Spleen (tissue), 11 donors: ENCODE data around the gene GPR183. TPM values are rescaled to one million over a fixed set of nuclear protein-coding genes. Genes with fewer than 3 reads are reported as not detected.
"Not testable (repeated sequence)": the region's sequence is repeated elsewhere in the genome, so short reads cannot be mapped to it uniquely, and the experiment has no call there.

ENCODE experiments used
- DNase-seq: peaks from one replicate; pipeline ENCODE4 v3.0.0-alpha.2; 2020
- H3K27ac ChIP-seq, 8 donors: fragments of 200-600 bp; sonication (generic) in 7 of 8; 1 replicate in 4 of 8; 2 replicates in 4 of 8; pipeline versions ENCODE4 v1.5.0 to v1.8.0; 2016 to 2021; ENCODE audit warnings: inconsistent platforms in 4 of 8, mild to moderate bottlenecking in 4 of 8, moderate library complexity in 1 of 8
- H3K27me3 ChIP-seq, 7 donors: fragments of 200-600 bp; sonication (generic) in 6 of 7; replicated peaks in 1 of 7; 1 replicate in 4 of 7; 2 replicates in 3 of 7; pipeline versions ENCODE4 v1.5.0 to v1.8.0; 2016 to 2021; ENCODE audit warnings: inconsistent platforms in 3 of 7, mild to moderate bottlenecking in 1 of 7
- H3K36me3 ChIP-seq, 6 donors: fragments of 200-600 bp; sonication (generic) in 5 of 6; 1 replicate in 4 of 6; 2 replicates in 2 of 6; pipeline versions ENCODE4 v1.5.0 to v1.8.0; 2016 to 2021; ENCODE audit warnings: inconsistent platforms in 2 of 6
- H3K4me1 ChIP-seq, 6 donors: fragments of 200-600 bp; sonication (generic) in 5 of 6; 1 replicate in 3 of 6; 2 replicates in 3 of 6; pipeline versions ENCODE4 v1.5.0 to v1.8.0; 2016 to 2021; ENCODE audit warnings: inconsistent platforms in 3 of 6
- H3K4me3 ChIP-seq, 8 donors: fragments of 200-600 bp; sonication (generic) in 7 of 8; 1 replicate in 4 of 8; 2 replicates in 4 of 8; pipeline versions ENCODE4 v1.5.0 to v1.8.0; 2016 to 2021; ENCODE audit warnings: inconsistent platforms in 4 of 8, mild to moderate bottlenecking in 4 of 8, moderate library complexity in 2 of 8
- H3K9me3 ChIP-seq, 8 donors: fragments of 200-600 bp; sonication (generic) in 7 of 8; 1 replicate in 4 of 8; 2 replicates in 4 of 8; pipeline versions ENCODE4 v1.5.0 to v1.8.0; 2016 to 2021; ENCODE audit warnings: inconsistent platforms in 4 of 8
- POLR2A ChIP-seq, 3 donors: fragments of 450-650 bp; IDR thresholded peaks; one replicate each; pipeline ENCODE4 v1.5.1; 2017; ENCODE audit warnings: antibody characterized with exemption in 3 of 3, mild to moderate bottlenecking in 1 of 3
- POLR2AphosphoS5 ChIP-seq, 3 donors: sonication (generic); formaldehyde crosslinking; IDR thresholded peaks; one replicate each; pipeline ENCODE4 v1.5.1; 2017; ENCODE audit warnings: antibody characterized with exemption in 3 of 3
- WGBS, 5 donors: extraction: QIAGEN DNeasy Blood & Tissue Kit in 3 of 5; methylation state at CpG; one replicate each; pipeline versions ENCODE4 v1.1.5 to v1.1.7; 2013 to 2018; 5-methylcytosine and 5-hydroxymethylcytosine counted together
- intact Hi-C: fragments of 100-400 bp; cut with DNase I; formaldehyde crosslinking; loops from one replicate; pipeline ENCODE4 v1.15.0; 2023; ENCODE audit warnings: low total_unique reads
- microRNA-seq, 3 donors: library from miRNA; unstranded; fragments of <30 nt; microRNA quantifications; one replicate each; pipeline versions ENCODE4 to v1.1.0, GENCODE V29; 2019 to 2020
- polyA plus RNA-seq, 3 donors: library from polyadenylated mRNA; stranded (reverse); fragments of 200-250 nt; gene quantifications; one replicate each; pipeline ENCODE4 v1.2.1, GENCODE V29; 2013
- small RNA-seq, 4 donors: library from RNA; depleted of rRNA; stranded (forward); fragments of <200 nt; gene quantifications; one replicate each; pipeline ENCODE3, GENCODE V24; 2016
- total RNA-seq, 7 donors: library from RNA; depleted of rRNA in 3 of 7; stranded (reverse); fragments of >200 nt in 3 of 7; fragmentation: NEBNext Ultra II Directional in 4 of 7; extraction: Animal tissue kit (Norgen Biotek cat#: 25700) in 4 of 7; gene quantifications; one replicate each; pipeline versions ENCODE4 v1.1.0 to v1.2.1, GENCODE V29; 2016 to 2021
- TF ChIP-seq, protein P1 (sequence below), 11 experiments: fragments of 200-600 bp in 7 of 11; fragments of 450-650 bp in 4 of 11; sonication (generic) in 4 of 11; IDR thresholded peaks in 8 of 11; conservative IDR thresholded peaks in 3 of 11; 1 replicate in 7 of 11; 2 replicates in 4 of 11; pipeline versions ENCODE4 v1.4.0 to v1.8.0; 2016 to 2021; ENCODE audit warnings: antibody characterized with exemption in 11 of 11, inconsistent platforms in 4 of 11, mild to moderate bottlenecking in 1 of 11
- donor health status: healthy with polysubstance abuse.
- donor health status: DM: no; HTN: no; CAD: no; lungs with moderate emphysema.
- donor health status: DM: no; HTN: no; CAD: no.
- donor health status: Bipolar disorder and iron deficiency.
- donor health status: healthy.
- donor health status: DM: no; HTN: no; CAD: no.
- donor health status: DM: yes; HTN: yes; CAD: no.

GPR183 gene
- total and polyA plus RNA-seq, 10 donors = 29.1 to 83.6 (median 56.6) TPM

DNA sequence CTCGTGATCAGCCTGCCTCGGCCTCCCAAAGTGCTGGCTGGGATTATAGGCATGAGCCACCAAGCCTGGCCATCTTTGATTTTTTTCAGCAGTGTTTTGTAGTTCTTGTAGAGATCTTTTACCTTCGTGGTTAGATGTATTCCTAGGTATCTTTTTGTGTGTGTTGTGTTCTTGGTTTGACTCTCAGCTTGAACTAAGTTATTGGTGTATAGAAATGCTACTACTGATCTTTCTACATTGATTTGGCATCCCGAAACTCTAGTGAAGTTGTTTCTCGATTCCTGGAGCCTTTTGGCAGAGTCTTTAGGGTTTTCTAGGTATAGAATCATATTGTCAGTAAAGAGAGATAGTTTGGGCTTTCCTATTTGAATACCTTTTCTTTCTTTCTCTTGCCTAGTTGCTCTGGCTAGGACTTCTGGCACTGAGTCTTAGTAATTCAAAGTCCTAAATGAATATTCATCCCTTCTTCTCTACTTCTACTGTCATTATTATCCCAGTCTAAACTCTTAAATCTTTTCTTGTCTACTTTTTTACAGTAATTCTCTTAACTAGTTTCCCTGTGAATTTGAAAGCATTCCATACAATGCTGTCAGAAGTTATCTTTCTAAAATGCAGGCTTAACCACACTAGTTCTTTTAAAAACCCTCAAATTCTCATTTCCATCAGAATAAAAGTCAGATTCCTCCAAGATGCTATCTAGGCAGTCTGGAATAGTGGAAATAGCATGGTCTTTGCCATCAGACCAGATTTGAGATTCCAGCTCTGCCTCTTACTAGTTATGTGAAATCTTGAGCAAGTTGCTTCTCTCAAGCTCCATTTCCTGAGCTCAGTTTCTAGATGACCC is 56.0 kb downstream of the GPR183 start:
- H3K27me3 ChIP-seq = no peaks in the 10 kb centered on the region
- H3K27ac ChIP-seq = peak overlapping the region in 3 of 8 donors; percentile 4 to 57 (median 25)
- peaks cover 0 to 66% (median 22%) of the 10 kb centered on the region in 6 donors for H3K36me3 ChIP-seq
- TF ChIP-seq, protein P1, sequence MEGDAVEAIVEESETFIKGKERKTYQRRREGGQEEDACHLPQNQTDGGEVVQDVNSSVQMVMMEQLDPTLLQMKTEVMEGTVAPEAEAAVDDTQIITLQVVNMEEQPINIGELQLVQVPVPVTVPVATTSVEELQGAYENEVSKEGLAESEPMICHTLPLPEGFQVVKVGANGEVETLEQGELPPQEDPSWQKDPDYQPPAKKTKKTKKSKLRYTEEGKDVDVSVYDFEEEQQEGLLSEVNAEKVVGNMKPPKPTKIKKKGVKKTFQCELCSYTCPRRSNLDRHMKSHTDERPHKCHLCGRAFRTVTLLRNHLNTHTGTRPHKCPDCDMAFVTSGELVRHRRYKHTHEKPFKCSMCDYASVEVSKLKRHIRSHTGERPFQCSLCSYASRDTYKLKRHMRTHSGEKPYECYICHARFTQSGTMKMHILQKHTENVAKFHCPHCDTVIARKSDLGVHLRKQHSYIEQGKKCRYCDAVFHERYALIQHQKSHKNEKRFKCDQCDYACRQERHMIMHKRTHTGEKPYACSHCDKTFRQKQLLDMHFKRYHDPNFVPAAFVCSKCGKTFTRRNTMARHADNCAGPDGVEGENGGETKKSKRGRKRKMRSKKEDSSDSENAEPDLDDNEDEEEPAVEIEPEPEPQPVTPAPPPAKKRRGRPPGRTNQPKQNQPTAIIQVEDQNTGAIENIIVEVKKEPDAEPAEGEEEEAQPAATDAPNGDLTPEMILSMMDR (IDR thresholded peaks at IDR 0.05 in 8 of 11, conservative IDR thresholded peaks at IDR 0.05 in 3 of 11) = no peak
- no peak for TF ChIP-seq POLR2AphosphoS5 (IDR thresholded peaks at IDR 0.05)
- no peak for TF ChIP-seq POLR2A (IDR thresholded peaks at IDR 0.05)
- intact Hi-C loops = no loop called here
- H3K4me1 ChIP-seq = peaks cover 0 to 55% (median 23%) of the 10 kb centered on the region in 6 donors
- no peak for DNase-seq
- H3K4me3 ChIP-seq = no peak overlapping the region
- 82 to 87% (median 86%) methylated on average over 5 of the region's 5 CpGs for WGBS, 5 donors
- peaks cover 0 to 5% (median 0%) of the 10 kb centered on the region in 8 donors for H3K9me3 ChIP-seq

DNA sequence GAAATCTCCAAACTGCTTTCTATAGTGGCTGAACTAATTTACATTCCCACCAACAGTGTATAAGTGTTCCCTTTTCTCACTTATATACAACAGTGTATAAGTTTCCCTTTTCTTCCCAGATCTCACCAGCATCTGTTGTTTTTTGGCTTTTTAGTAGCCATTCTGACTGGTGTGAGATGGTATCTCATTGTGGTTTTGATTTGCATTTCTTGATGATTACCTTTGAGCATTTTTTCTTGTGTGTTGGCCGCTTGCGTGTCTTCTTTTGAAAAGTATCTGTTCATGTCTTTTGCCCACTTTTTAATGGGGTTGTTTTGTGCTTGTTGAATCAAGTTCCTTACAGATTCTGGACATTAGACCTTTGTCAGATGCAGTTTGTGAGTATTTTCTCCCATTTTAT is 57.6 kb downstream of the GPR183 start:
- Histone ChIP-seq H3K36me3 (peaks cover 0 to 70% (median 22%) of the 10 kb centered on the region in 6 donors), H3K4me1 (peaks cover 0 to 39% (median 9%) of the 10 kb centered on the region in 6 donors)
- WGBS, 5 donors = 90 to 97% (median 94%) methylated on average over 2 of the region's 2 CpGs
- H3K4me3 ChIP-seq, H3K9me3 ChIP-seq, intact Hi-C loops, H3K27ac ChIP-seq, H3K27me3 ChIP-seq, DNase-seq: not testable (repeated sequence)

- DNase-seq, H3K9me3 ChIP-seq, H3K27me3 ChIP-seq, H3K4me3 ChIP-seq, H3K27ac ChIP-seq, intact Hi-C loops: not testable (repeated sequence)
- H3K4me1 ChIP-seq = peaks cover 0 to 35% (median 8%) of the 10 kb centered on the region in 6 donors
- 95 to 100% (median 98%) methylated on average over 3 of the region's 3 CpGs for WGBS, 5 donors
- H3K36me3 ChIP-seq = peaks cover 0 to 70% (median 22%) of the 10 kb centered on the region in 6 donors
Measured at GRCh38 chr13:99249178-99249577, 58.0 kb downstream of the GPR183 start.

GRCh38 chr13:99246100-99246499 is 61.1 kb downstream of the GPR183 start:
- H3K36me3 ChIP-seq = peaks cover 0 to 74% (median 20%) of the 10 kb centered on the region in 6 donors
- no peaks in the 10 kb centered on the region for H3K27me3 ChIP-seq
- no peak overlapping the region for H3K4me3 ChIP-seq
- no peak overlapping the region for H3K27ac ChIP-seq
- no peak for DNase-seq
- H3K4me1 ChIP-seq = peaks cover 0 to 9% (median 0%) of the 10 kb centered on the region in 6 donors
- H3K9me3 ChIP-seq = peaks cover 0 to 5% (median 0%) of the 10 kb centered on the region in 8 donors
- no peak for TF ChIP-seq POLR2AphosphoS5 (IDR thresholded peaks at IDR 0.05)
- TF ChIP-seq, protein P1 (IDR thresholded peaks at IDR 0.05 in 8 of 11, conservative IDR thresholded peaks at IDR 0.05 in 3 of 11) = no peak
- TF ChIP-seq POLR2A (IDR thresholded peaks at IDR 0.05) = no peak
- WGBS, 5 donors = 91 to 99% (median 97%) methylated on average over 1 of the region's 1 CpG
- intact Hi-C loops = no loop called here

Small RNAs within 50 kb of the gene (microRNA-seq; reads per million reads assigned to microRNA genes)
- 0 reads per million in 3 donors for gene MIR623

Small RNAs within 50 kb of the gene (small RNA-seq; reads per million reads assigned to genes)
- gene MIR623 = 0 reads per million in 4 donors

Other genes with a start within 250 kb of the GPR183 start
- 10 to 100 TPM; 62.8 to 82.1 (median 72.3) TPM for gene UBAC2, start 106.5 kb downstream of the GPR183 start, total RNA-seq
- gene UBAC2, start 106.5 kb downstream of the GPR183 start, polyA plus RNA-seq = 10 to 100 TPM; 49.3 to 57.3 (median 50.4) TPM
- gene GPR18, start 49.0 kb downstream of the GPR183 start, total RNA-seq = 10 to 100 TPM in 6 of 7 donors, 1 to 10 TPM in 1; 9.6 to 21.8 (median 15.3) TPM
- gene GPR18, start 49.0 kb downstream of the GPR183 start, polyA plus RNA-seq = 10 to 100 TPM; 25.6 to 33.9 (median 29.4) TPM
- gene TM9SF2, start 194.1 kb upstream of the GPR183 start, total RNA-seq = 100 to 1,000 TPM in 4 of 7 donors, 10 to 100 TPM in 3; 82.7 to 134 (median 103) TPM
- 10 to 100 TPM; 28.8 to 39.6 (median 34.5) TPM for gene TM9SF2, start 194.1 kb upstream of the GPR183 start, polyA plus RNA-seq